ENCODE measurements around the gene B3GNT4.
"Not testable (repeated sequence)": the region's sequence is repeated elsewhere in the genome, so short reads cannot be mapped to it uniquely, and the experiment has no call there.

The B3GNT4 gene

DNA sequence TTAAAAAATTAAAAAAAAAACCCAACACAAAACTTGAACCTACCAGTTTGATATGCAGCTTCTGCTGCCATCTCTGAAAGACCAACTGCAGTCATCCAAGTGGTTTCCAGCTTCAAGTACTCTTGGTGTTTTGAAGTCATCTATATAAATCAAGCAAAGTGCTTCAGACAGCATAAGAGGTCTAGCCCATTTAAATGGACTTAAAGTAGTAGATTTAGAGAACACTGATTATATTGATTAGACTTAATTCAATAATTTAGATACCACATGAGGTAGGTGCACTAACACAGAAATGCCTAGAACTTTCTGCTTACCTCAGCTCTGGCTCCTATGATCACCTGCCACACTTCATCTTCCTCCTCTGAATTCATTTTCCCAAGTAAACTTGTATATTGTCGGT lies 12.9 kb downstream of the B3GNT4 start:
- no peak for DNase-seq (ENCODE audit: low read depth)

DNA sequence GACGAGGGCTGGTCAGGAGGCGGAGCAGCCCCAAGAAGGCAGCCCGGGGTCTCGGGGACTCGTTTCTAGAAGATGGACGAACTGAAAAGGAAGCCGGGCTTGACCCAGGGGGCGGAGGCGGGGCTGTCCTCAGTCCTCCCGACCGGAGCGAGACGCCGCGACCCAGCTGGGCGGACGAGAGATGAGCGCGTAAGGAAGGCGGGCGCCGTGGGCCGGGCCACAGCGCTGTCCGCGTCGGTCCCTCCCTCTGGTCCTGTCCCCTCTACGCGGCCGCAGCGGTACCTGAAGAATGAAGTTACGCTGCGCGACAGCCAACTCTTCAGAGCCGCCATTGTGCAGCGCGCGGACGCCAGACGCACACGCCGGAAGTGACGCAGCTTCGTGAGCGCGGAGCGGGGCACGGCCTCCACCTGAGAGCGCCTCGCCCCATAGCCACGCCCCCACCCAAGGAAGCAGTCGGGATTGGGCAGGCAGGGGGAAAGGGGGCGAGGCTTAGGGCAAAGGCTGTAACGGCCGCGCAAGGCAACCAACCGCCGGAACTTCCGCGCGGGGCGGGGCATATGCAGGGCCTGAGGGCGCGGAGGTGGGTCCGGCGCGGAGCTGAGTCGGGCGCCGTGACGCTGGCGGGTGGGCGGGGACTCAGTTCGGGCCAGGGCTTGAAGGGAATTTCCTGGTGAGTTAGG lies 22.3 kb downstream of the B3GNT4 start, which contains the start of gene DIABLO:
TSS of gene DIABLO (minus strand) at position 370 of the 683 bp plus-strand sequence. CDS start at position 332, 38 bp downstream.
- peak; percentile 98 for DNase-seq (ENCODE audit: low read depth)

DNA sequence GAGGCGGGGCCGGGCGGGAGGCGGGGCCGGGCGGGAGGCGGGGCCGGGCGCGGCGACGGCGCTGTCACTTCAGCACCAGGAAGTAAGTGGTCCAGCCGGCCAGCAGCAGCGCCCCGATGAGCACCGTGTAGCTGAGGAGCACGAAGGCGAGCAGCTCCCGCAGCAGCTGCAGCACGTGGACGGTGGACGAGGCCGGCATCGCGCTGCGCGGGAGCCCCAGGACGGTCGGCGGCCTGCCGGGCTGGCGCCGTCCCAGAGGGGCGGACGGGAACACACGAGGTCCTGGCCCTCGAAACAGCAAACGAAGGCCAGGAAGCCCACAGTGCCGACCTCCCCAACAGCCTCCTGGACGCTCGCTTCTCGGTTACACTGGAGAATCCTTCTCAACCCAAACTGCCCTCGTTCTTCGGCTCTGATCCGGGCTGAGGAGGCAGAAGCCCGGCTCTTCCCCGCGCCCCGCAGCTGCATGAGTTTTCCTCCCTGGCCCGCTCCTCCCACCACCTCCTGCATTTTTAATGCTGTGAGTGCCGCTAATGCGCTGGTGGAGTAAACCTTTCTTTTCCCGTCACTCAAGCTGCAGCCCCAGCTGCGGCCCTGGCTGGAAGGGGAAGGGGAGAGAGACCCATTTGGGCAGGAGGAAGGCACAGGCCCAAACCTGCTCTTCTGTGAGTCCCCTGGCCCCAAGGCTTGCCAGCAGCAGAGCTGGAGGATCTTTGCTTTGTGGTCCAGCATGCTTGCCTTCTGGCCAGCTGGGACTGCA lies 23.0 kb downstream of the B3GNT4 start:
- DNase-seq (ENCODE audit: low read depth): no peak

DNA sequence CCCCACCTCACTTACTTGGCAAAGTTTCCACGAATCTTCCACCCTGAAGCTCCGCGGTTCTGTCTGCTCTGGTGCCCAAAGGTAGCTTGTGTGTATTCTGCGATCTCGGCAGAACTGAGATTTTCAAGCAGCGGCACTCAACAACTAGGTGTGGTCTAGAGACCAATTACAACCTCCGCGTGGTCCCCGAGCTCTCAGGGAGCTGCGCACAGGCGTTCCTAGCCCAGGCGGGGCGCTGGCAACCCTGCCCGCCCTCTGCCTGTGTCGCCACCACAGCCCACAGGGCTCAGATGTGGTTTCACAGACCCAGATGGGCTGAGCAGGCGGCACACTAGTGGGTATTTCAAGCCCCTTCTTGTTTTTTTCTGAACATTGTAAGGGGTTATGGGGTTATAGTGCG lies 23.8 kb downstream of the B3GNT4 start:
- no peak for DNase-seq (ENCODE audit: low read depth)

DNA sequence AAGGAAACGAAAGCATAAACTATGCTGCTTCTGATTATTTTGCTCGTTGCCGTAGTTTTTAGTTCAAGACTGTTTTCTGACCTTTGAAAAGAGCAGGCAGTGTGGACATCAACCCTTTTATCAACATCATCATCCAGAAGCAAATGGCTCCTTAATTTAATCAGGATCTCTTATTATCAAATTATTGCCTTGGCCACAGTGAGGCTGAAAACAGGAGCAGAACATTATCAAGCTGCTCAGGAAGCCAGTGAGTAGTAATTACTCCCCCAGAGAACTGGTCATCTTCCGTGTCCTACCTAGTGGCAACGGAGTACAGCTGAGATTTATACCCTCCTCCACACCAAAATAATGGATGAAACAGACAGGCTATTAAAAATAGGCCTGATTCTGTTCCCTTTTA lies 24.6 kb downstream of the B3GNT4 start:
- no peak for DNase-seq (ENCODE audit: low read depth)

DNA sequence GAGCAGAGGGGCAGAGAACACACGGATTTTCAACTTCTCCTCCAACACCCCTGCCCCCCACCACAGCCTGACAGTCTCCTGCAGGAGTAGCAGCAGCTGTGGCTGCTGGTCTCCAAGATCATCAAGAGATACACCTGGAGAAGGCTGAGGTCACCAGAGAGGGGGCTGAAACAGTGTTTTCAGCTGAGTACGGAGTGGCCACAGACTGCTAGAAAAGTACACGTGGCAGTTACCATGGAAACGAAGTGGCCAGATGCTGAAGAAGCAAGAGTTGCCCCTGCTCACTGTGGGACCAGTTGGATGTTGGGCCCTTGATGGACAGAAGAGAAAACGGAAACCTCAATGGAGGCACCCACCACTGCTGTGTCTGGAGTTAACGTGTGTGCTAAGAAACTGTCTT lies 27.3 kb downstream of the B3GNT4 start:
- DNase-seq (ENCODE audit: low read depth): no peak

DNA sequence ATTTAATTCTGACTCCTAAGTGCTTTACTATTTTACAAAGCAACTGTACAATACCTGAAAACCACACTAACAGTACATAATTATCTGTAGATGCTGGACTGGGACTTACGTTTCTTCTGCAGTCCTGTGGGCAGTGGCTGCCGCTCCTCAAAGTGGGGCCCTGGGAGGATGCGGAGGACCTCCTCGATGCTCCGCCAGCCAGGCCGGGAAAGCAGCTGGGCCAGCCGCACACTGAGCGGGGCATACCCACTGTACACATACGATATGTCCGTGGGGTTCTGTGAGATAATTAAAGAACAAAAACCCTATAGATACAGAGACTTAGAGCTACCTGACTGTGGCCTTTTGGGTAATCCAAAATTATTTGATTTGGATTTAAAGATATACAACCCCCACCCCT lies 29.2 kb downstream of the B3GNT4 start:
- no peak for DNase-seq (ENCODE audit: low read depth)

DNA sequence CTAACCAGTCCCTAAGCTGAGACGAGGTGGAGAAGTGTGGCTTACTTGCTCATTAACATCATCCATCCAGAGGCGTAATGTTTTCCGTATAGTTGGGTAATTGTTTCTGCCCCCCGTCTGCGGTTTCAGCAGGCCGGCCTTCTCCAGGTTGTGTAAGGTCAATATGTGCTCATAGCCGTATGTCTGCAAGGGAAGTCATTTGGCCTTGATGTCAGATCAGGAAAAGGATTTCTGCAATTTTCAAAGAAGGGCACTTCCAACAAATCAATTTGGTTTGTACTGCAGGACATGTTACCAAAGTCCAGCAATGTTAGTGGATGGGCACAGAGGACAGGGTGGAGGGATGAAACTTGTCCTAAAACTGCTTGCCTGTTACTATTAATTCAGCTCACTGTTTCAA lies 32.2 kb downstream of the B3GNT4 start:
- DNase-seq (ENCODE audit: low read depth): no peak

DNA sequence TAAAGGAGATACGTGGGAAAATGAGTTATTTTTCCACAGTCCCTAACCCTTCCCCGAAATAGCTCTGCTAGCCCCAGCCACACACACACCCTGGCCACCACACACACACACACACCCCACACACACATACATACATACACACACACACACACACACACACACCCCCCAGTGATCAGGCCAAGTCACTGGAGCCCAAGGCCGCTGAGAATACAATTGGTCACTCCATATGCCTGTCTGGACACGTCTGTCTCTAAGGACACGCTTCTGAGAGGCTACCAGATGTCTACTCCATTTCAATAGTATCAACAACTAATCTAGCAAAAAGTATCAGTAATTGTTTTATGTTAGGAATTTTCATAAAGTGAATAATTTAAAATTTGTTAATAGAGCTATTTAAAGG lies 35.4 kb downstream of the B3GNT4 start:
- no peak for DNase-seq (ENCODE audit: low read depth)

DNA sequence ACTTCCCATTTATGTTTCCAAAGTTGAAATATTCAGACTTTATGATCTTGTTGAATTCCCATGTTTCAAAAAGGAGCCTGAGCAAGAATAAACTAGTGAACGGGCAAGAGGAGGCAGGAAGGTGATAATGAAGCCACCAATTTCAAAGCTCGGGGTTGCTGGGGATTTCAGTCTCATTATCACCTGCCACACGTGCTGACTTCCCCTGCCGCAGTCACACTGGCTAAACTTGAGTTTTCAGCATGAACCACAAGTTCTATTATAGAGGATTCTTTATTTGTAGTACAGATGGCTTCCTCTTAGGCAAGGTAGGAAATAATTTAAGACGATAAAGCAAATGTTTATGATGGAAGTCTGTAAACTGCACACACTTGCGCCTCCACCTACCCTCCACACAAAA lies 40.5 kb downstream of the B3GNT4 start:
- no peak for DNase-seq (ENCODE audit: low read depth)

DNA sequence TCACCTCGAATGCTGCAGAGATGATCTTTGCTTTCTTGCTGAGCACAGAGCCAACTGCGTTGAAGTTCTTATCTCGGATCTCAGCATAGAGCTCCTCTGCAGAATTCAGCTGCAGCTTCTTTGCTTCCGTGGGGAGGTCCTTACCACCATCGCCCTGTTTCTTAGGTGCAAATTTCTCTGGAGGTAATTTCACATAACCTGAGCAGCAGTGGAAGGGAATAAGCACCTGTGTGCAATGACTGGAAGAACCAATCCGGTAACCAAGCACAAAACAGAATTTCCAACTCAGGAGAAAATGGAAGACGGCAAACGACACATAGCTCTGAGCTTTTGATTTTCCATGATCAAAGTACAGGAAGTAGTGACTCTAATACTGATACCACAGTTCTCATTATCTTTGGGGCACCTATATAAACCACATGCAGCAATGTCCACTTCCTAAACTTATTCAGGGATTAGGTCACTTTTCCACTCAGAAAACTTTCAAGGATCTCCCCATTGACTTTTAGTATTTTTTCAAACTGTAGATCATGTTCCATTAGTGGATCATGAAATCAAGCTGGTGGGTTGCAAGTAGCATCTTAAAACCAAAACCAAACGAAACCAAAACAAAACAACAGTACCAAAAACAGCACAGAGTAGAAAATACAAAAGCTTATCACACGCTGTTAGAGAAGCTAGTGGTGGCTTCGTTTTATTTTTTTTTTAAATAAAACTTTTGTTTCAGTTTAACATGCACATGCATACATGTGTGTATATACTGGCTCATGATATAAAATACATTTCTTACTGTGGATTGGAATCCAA lies 41.3 kb downstream of the B3GNT4 start:
- DNase-seq (ENCODE audit: low read depth): no peak

DNA sequence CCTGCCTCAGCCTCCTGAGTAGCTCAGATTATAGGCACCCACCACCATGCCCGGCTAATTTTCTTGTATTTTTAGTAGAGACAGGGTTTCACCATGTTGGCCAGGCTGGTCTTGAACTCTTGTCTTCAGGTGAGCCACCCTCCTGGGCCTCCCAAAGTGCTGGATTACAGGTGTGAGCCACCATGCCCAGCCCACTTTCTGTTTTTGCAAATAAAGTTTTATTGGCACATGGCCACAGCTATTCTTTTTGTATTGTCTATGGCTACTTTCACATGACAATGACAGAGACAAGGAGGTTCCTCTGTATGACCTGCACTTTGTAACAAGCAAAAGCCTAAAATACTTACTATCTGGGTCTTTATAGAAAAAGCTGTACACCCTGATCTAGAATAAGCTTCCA lies 42.0 kb downstream of the B3GNT4 start:
- DNase-seq (ENCODE audit: low read depth): no peak

DNA sequence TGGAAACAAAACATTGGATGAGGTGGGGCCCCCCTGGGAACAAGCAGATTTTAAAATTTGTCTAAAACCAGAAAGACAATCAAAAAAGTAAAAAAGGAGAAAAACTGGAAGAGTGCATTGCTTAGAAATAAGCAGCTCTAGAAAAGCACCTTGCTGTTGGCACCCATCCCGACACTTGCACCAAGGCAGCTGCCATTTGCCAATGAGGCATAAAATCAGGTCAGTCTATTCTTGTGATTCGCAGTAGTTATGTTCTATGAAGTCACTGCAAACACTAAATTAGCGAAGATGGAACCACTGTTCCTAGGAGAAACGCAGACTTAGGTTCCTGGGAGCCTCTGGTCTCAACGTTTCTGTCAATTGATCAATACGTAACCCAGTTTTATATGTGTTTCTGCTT lies 46.5 kb downstream of the B3GNT4 start:
- no peak for DNase-seq (ENCODE audit: low read depth)

DNA sequence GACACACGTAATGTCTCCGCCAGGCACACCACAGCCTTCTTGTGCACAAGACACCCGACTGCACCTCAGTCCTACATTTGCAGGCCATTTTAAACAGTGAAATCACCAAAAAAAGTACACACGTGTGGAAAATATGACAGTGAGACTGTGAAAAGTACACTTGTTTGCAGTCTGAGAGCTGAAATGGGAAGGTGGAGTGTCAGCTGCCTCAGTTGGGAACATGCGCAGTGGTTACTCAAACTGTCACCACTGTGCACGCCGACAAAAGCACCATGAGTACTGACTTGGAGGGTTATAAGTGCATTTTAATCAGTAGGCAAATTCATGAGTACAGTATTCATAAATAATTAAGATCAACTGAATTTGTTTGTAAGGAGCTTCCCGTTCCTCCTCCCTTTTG lies 47.0 kb downstream of the B3GNT4 start:
- no peak for DNase-seq (ENCODE audit: low read depth)

DNA sequence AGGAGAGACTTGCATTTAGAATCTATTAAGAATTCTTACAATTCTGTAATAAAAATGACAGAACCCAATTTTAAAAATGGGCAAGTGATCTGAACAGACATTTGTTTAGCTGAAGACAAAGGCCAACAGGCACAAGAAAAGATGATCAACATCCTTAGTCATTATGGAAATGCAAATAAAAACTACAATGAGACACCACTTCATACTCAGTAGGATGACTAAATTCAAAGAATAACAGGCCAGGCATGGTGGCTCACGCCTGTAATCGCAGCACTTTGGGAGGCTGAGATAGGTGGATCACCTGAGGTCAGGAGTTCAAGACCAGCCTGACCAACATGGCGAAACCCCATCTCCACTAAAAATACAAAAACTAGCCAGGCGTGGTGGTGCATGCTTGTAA lies 55.0 kb downstream of the B3GNT4 start:
- DNase-seq (ENCODE audit: low read depth): not testable (repeated sequence)

All from amniotic epithelial cell (primary cell).